GM19328 (cell line): Measurements from ENCODE around the gene SLC25A15.

Experiments used
- ATAC-seq: cut with Tn5 transposase; IDR thresholded peaks from one replicate; pipeline ENCODE4 v1.9.1; 2021; ENCODE audit warnings: mild to moderate bottlenecking, moderate library complexity; ENCODE audit not compliant: unreplicated experiment

The SLC25A15 gene

GRCh38 chr13:40789275-40790153 is at the start of gene SLC25A15:
Gene SLC25A15 (plus strand): TSS chr13:40789611. CDS start chr13:40793227, 3,616 bp downstream.
- peak; percentile 77 for ATAC-seq

- ATAC-seq, result no peak
Measured at GRCh38 chr13:40749327-40749726, 40.1 kb upstream of the SLC25A15 start.

GRCh38 chr13:40755082-40755700 is 34.2 kb upstream of the SLC25A15 start:
- no peak for ATAC-seq

DNA sequence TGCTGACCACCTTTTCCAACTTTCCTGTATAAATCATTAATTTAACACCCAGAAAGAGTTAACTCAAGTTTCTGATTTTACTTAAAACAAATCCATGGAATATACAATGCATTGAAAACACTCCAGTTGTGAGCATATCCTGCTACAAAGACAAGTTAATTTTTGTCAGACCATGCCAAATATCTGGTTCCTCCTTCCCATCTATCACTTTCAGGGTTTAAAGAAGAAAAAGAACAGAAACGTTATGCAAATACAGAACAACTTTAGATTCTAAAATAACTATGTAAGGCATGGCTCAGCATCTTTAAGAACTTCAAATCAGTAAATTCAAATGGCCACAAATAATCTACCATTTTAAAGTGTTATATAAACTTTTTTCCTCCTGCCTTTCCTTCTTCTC is 33.4 kb upstream of the SLC25A15 start:
- no peak for ATAC-seq

- ATAC-seq, result no peak
Measured at GRCh38 chr13:40758811-40759210, 30.6 kb upstream of the SLC25A15 start.

DNA sequence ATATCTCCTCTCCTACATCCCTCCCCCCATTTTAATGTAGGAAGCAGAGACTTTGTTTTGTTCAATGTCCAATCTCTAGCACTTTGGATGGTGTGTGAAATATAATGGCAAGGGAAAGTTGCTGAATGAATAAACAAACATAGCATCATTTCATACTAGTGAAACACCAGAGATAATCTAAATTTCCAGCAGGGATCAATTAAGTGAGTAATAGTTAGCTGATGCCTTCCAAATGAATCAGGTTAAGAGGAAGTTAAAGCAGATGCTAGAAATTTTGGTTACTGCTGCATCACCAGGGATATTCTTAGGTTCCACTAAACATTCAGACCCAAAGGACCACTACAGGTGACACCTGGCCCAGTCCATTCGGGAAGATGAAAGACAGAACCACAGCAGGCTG is 26.6 kb upstream of the SLC25A15 start:
- no peak for ATAC-seq

DNA sequence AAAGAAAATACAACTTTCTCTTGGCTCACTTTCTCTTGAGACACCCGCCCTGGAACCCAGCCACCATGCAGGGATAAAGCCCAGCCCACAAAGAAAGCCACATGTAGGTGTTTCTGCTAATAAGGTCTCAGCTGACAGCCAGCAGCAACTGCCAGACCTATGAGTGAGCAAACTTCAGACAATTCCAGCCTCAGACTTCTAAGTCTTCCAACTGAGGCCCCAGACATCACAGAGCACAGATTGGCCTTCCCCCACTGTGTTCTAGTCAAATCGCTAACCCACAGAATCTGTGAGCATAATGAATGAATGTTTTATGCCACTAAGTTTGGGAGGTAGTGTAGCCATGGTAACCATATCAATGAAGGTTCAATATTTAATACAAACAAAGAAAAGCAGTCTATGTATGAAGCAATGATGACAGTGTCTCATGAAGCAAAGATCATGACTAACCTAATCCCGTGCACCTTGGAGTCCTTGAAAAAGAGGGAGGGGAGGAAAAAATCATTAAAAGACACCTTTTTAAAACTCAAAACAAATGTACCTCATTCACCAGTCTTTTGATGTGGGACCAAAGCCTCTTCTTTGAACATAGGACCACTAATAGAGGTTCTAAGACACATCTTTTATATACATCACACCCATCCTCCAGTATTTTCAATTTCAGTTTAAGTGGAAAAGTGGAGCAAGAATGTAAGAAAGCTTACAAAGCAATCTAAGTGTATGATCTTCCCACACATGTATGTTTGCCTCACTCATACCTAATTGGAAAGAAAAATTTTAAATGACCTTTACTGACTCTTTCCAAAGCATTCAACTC is 24.6 kb upstream of the SLC25A15 start:
- ATAC-seq, result no peak

DNA sequence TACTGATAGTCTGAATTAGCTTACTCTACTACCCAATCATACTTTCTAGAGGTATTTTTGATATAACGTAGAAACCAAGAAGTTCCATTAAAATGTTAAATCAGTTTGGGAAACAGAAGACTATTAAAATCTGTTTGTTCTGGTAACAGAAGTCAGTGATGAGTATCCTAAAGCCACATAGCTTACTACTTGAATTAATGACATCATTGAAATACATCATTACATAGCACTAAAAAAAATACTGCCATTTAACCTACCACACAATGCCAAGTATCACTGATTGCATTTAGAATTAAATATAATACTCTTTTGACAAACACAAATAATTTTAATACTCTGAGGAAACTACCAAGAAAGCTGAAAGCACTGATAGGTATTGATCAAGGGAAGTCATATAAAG is 23.8 kb upstream of the SLC25A15 start:
- no peak for ATAC-seq

DNA sequence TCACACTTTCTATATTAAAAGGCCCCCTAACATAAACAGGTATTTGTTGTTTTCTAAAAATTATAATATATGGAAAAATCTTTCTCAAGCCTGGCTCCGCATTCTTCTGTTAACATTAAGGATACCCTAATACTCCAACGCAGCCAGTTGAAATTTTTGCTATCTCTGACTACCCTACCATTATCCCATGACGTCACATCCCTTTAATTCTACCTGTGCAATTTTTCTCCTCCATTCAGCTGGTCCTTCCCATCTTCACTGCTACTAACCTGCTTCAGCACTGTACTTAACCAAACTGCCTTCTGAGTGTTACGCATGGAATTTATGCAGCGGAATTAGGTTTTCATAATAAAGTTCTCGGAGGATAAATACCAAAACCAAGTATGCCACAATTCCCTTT is 19.4 kb upstream of the SLC25A15 start:
- ATAC-seq, result no peak

DNA sequence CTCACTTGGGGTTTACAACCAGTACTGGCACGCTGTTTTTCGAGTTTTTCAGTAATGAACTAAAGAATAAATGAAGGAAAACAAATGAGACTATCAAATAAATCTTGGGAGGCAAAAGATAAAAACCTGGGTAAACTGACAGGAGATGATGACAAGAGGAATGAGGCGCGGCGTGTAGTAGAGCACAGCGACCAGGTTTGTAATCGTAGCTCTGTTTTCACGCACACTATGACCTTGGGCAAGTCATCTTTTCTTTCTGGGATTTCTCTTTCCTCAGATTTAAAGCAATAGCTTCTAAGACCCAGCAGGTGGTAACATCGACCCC is 18.8 kb upstream of the SLC25A15 start:
- ATAC-seq, result no peak

DNA sequence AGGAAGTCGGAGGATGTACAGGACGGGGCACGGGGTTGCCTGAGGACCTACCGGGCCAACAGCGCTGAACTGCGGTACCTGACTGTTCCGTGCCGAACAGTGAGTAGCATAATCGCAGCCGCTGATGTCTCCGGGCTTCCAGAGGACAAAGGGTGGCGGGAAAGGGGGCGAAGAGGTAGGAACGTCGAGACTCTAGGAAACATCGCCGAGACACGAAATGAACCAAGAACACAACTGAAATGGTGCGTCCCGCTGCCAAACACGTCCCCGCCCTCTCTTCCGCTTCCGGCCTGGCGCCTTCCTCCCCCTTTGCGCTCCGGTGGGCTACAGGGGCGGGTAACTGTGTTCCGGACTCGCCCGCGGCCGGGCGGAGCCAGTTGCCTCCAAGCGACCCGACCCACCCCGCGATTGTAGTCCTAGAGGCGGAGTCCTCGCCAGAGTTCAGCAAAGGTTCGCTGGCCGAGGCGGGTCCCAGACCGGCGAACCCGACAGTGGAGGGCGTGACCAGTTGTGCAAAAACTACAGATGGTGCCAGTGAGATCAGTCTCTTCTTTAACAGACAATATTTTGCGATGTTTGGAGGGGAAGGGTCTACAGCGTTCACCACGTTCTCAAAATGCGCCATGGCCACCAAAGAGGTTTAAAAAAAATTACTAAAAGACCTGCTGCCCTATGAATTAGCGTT is 18.3 kb upstream of the SLC25A15 start, which contains the start of gene MRPS31:
Gene MRPS31 (minus strand): TSS at position 257 of the 685 bp plus-strand sequence. CDS start 54 bp downstream, at position 203.
- ATAC-seq, result peak; percentile 96

GRCh38 chr13:40772765-40773473 is 16.5 kb upstream of the SLC25A15 start:
- ATAC-seq, result no peak

DNA sequence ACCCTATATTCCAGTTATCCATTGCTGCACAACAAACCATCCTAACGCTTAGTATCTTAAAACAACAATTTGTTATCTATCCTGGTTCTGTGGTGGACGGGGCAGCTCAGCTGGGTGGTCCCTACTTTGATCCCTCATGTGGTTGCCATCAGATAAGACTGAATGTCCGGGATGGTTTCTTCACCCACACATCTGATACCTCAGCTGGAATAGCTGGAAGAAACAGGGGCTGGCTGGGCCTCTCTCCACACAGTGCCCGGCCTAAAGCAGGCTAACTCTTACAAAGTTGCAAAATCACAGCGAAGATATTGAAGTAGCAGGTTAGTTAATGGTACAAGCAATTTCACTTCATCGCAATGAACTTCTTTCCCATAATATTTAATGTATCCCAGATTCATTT is 14.7 kb upstream of the SLC25A15 start:
- ATAC-seq, result no peak

DNA sequence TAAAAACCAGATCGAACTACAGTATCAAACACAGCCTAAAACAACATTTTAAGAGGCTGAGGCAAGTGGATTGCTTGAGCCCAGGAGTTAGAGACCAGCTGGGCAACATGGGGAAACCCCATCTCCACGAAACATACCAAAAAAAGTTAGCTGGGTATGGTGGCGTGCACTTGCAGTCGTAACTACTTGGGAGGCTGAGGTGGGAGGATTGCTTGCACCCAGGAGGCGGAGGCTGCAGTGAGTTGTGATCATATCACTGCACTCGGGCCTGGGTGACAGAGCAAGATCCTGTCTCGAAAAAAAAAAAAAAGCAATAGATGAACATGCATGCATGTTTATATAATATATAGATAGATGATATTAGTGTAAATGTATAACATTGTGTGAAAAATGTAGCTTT is 13.2 kb upstream of the SLC25A15 start:
- no peak for ATAC-seq

GRCh38 chr13:40776681-40777165 is 12.7 kb upstream of the SLC25A15 start:
- ATAC-seq, result peak; percentile 33

DNA sequence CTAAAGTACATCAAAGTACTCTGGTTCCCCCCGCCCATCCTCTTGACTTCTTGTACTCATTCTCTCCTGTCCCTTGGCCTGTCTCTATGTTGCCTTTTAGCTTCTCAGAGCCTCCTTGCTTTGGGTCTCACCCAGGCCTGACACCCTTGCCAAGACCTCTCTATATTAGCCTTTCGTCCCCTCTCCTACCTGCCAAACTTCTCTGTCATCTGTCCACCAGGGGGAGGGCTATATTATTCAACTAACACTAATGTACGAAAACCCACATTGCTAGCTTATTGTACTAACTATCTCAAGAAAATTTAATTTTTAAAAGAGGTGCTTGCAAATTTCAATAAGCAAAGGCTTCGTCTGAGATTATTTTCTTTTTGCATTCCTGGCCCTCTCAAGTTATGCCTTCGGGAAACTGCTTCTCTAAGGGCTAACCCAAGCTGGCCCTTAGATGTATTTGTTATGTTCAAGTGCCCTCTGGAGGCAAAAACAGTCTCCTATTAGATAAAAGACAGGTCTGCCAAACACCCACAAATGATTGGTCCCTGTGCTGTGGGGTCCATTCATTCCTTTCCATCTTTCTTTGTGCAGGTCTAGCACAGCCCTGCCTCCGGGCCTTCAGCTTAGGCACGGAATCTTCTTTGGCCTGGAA is 12.1 kb upstream of the SLC25A15 start:
- peak; percentile 81 for ATAC-seq

GRCh38 chr13:40777809-40778175 is 11.6 kb upstream of the SLC25A15 start:
- peak; percentile 2 for ATAC-seq

GRCh38 chr13:40779049-40779448 is 10.4 kb upstream of the SLC25A15 start:
- no peak for ATAC-seq

DNA sequence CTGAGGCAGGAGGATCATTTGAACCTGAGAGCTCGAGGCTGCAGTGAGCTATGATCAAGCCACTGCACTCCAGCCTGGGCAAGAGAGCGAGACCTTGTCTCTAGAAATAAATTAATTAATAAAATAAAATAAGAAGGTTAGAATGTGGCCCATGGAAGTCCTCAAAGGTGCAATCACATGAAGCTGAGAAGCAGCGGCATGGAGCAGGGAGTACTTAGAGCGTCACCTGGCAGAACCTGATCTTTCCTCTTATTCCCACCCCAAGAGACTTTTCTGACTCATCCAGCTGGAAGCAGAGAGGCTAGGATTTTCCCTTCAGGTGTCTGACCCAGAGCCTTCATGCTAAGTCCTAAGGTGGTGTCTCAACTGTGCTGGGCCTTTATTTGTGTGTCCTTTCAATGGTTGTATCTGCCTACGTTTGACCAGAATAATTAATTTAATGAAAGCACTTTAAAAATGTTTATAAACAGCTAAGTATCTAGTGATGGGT is 9.6 kb upstream of the SLC25A15 start:
- no peak for ATAC-seq
